COR-L47 (cell line): ENCODE data around the gene PAK6.

Experiments used
- DNase-seq: peaks from one replicate; lab custom pipeline; 2025; lab: John Stamatoyannopoulos, UW

The PAK6 gene

DNA sequence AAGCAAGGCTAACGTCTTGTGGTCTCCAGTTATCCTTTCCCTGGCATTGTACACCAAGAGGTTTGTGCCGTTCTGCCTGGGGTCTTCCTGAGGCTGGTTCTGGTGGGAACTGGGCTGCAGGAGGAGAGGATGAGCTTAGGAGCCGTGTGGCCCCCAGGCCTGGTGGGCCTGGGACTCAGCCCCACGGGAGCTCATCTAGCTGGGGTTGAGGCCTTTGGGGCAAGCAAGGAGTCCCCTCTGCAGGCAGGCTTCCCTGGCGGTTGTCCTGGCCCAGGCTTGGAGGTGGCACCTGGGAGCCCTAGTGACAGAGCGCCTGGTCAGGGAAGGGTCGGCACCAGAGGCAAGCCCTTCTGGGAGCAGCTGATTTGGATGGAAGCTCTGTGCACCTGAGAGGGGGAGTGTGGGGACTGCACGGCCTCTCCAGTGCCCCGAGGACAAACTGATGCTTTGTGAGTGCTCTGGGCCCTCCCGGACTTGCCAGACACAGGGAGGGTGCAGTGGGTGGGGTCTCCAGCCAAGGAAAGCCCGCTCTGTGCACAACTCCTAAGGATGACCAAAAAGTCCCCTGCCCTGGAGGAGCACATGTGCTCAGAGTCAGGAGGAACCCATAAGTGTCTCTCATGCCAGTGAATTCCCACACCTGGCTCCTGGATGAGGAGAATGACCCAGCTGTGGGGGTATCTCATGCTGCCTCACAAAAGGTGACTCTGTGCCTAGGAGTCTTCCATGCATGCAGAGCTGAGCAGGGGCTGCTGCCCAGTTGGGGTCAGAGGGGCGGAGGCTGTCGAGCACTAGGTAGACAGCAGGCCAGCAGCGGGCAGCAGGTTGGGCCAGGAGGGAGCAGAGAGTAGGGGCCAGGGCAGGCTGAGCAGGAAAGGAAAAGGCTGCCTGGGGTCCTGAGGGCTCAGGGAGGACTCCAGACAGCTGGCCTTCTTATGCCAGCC is 2.7 kb downstream of the PAK6 start:
- no peak for DNase-seq

DNA sequence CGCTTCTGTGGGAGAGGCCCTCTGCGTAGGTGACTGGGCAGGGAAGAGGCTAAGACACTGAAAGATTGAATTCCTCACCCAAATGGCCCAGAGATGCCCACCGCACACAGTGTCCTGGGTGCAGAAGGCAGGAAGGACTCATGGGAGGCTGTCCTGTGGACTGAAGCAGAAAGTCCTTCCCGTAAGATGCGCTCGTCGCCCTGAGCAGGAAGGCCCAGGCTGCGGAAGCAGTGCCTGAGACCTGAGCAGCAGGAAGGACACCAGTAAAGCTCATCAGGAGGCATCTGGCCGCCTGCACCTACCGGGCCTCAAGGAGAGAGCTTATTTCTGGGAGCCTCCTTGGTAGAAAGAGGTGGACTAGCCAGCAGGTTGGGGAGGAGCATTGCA is 3.3 kb downstream of the PAK6 start:
- no peak for DNase-seq

DNA sequence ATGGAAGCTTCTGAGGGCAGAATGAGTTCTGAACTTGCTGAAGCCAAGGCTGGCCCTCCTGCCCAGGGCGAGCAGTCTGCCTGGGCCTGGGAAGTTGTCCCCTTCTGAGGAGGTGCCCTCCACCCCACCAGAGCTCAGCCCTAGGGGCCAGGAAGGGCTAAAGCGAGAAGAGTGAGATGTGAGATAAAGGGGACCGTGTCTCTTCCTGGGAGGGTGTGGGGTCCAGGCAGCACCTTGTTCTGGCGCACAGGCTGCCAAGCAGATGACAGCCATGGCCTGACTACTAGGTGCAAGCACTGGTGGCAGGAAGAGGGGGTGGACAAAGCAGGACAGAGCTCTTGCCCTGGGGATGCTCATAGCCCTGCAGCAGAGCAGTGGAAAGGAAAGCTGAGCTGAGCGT is 3.7 kb downstream of the PAK6 start:
- DNase-seq = no peak

- DNase-seq = no peak
Observed at GRCh38 chr15:40243126-40243810, 4.4 kb downstream of the PAK6 start.

GRCh38 chr15:40244961-40245523 is 6.2 kb downstream of the PAK6 start:
- DNase-seq = no peak

GRCh38 chr15:40245666-40246450 is 7.0 kb downstream of the PAK6 start:
- DNase-seq = no peak

DNA sequence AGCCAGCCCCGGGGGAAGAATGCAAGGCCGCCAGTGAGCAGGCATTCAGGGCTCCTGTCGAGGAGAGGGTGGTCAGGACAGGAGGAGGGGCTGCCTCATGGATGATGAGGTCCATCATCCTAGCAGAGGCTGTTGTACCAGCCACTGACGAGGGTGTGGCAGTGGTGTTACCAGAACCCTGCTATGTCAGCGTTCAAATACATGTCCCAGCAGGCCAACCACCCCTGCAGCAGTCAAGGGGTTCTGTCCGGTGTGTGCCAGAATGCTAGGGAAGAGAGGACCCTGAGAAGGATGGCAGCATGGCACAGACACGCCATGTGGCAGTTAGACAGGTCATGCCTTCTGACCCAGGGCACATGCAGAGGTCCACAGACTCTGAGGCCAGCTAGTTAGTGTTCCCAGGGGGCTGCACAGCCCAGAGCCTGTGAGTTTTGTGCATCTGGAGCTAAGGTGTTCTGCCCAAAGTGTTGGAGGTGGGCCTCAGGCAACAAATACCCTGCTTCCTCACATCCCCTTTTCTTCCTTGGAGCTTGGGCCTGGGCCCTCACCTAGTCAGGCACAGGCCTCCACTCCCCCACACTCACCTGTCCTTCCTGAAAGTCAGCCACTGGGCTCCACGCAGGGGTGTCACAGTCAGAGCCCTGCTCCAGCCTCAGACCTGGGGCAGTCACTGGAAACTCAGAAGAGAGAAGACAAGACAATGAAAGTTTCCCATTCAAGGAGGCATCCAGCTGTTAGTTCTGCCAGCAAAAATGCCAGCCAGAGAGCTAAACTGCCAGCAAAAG is 7.8 kb downstream of the PAK6 start:
- no peak for DNase-seq

DNA sequence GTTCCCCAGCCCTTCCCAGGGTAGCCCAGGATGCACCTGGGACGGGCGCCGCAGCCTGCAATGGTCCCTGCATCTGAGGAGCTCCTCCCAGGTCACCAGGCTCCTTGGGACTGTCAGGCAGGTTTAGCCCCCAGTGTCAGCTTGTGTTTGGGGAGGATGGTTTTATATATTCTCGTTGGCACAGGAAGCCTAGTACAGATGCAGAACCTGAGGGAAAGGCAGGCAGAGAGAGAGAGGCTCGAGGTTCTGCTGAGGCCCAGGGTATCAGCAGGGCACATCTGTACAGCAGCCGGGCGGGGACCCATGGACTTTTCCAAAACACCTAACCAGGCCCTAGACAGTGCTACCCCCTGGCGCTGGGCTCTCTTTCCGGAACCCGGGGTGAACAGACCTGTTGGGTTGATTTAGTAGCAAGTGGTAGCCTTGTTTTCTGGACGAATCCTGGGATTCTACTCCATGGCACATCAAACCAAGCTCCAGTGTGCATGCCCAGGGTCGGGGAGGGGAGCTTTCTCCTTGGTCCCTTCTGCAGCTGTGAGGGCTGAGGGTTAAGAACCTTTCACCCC is 8.6 kb downstream of the PAK6 start:
- no peak for DNase-seq

- DNase-seq = no peak
Observed at GRCh38 chr15:40248006-40248783, 9.3 kb downstream of the PAK6 start.

DNA sequence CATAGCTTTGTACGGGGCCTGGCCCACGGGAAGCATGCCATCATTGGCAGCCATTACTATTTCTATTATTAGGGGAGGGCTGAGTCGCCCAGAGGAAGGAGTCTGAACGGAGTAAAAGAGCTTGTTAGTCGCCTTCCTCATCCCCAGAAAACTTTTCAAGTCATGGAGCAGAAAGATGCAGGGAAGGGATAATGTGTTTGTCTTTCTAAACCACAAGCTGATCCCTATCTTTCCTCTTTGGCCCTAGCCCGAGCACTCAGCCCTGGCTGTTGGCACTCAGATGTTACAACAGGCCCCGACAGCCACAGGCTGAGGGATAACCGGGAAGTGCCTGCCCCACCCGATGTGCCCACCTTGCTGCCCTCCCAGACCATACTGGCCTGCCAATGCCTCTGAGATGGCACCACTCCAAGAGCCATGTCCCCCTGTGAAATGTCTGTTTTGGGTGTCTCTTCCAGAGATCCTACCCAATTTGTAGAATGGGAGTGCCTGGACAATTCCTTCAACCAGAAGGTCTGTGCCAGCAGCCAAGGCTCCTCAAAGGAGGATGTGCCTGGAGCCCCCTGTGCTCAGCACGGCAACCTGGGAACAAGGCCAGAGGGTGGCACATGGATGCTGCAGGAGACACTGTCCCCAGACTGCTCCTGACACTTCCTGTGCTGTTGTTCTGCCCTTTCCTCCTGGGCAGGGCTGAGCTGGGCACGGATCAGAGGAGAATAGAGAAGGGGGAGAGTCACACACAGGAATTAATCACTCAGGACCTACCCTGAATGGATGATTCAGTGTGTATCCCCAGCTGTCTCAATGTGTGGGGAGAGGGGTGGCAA is 10.8 kb downstream of the PAK6 start:
- DNase-seq = no peak

GRCh38 chr15:40250304-40250656 is 11.4 kb downstream of the PAK6 start:
- DNase-seq = no peak

GRCh38 chr15:40250771-40251483 is 12.1 kb downstream of the PAK6 start:
- DNase-seq = no peak

DNA sequence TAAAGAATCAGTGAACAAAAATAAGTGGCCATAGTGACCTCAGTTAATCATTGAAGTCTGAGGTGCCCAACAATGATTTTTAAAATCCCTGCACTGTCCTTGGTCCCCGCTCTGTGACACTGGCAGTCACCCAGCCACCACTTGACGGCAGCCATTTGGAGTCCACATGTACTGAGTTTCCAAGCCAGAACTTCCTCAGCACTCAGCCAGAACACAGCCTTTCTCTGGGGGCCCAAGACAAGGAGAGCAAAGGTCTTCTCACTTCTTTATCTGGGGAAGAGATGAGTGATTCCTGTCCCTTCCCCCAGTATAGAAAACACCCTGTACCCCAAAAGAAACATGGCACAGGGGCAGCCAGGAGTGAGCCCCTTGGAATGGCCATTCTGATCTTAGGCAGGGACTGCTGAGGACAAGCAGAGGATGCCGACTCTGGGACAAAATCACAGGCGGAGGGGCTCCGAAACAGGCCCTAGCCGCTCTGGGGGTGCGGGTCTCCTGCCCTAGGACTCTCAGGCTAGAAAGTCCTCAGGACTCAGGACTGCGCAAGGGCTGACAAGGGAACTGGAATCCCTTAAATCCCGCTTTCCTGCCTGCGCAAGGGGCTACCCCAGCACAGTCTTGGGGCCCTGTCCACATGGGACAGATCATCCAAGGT is 12.8 kb downstream of the PAK6 start:
- no peak for DNase-seq

DNA sequence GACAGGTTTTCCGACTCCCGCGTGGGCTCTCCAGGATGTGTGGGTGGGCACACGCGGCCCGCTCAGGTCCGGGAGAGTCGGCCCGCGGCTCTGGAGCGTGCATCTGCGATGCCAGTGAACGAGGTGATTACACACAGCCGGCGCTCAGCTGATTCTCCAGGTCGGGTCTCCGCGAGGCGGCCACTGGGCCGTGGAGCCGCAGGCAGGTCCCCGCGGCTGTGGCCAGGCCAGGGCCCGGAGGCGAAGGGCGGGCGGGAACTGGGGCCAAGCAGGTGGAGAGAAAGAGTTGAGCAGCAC is 13.2 kb downstream of the PAK6 start:
- DNase-seq = no peak

GRCh38 chr15:40252438-40253166 is 13.7 kb downstream of the PAK6 start:
- no peak for DNase-seq

DNA sequence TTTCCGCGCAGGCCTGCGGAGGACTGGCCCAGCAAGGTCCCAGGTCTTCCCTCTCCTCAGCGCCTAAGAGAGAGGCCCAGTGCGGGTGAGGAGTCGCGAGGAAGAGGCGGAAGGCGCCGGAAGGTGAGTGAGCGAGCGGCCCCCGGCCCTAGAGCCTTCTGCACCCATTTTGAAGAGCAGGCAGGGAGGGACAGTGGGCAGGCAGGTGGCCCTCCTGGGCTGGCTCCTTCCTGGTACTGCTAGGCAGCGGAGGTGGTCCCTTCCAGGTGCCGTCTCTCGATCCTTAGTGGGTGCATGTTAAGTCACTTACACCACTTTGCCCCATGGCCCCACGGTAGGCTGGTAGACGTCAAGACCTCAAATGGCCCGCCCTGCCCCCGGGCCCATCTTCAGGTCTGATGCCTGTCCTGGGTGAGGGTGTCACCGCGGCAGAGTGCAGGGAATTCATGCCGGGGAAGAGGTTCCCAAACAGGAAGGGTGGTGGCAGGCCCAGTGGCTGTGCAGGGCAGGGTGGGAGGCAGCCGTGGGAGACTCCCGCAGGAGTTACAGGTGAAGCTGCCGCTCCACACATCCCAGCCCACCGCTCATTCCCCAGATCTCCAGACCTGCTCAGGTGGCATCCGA is 14.4 kb downstream of the PAK6 start:
- DNase-seq = no peak

GRCh38 chr15:40254452-40254851 is 15.6 kb downstream of the PAK6 start:
- no peak for DNase-seq
